ENCODE data around the gene C1GALT1.

The C1GALT1 gene

DNA sequence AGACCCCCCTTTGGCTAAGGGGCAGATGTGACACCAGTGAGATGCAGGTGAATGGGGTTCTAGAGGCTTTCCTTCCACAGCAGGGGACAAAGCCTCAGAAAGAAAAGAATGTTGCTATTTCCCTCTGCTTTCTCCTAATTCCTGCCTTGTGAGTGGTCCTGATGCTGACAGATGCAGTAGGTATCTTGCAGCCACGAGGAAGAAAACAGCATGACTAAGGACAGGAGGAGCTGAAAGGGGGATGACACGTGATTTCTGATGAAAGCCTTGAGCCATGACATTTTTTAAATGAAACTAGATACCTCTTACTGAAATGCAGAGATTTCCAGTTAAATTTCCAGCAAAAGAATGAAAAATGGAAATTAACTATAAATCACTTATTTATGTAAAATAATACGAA is 92.4 kb downstream of the C1GALT1 start:
- no peaks in the 10 kb centered on the region for H3K36me3 ChIP-seq
- H3K4me1 ChIP-seq: peaks cover 25 to 69% (median 60%) of the 10 kb centered on the region in 10 experiments
- peaks cover 0 to 5% (median 0%) of the 10 kb centered on the region in 11 experiments; a peak in 2 of 22 replicates for H3K9me3 ChIP-seq (replicated peaks in 1 of 11)
- no peak overlapping the region for H3K27ac ChIP-seq
- no peak for TF ChIP-seq Cebpa-rat (IDR thresholded peaks at IDR 0.05)
- H3K4me2 ChIP-seq: peak overlapping the region in 2 of 11 experiments; percentile 20 to 33; a peak in 3 of 22 replicates
- no peaks in the 10 kb centered on the region for H3K27me3 ChIP-seq
- no peaks in the 10 kb centered on the region for H4K20me1 ChIP-seq
- H3K9ac ChIP-seq: no peak overlapping the region
- no peak overlapping the region for H3K4me3 ChIP-seq

DNA sequence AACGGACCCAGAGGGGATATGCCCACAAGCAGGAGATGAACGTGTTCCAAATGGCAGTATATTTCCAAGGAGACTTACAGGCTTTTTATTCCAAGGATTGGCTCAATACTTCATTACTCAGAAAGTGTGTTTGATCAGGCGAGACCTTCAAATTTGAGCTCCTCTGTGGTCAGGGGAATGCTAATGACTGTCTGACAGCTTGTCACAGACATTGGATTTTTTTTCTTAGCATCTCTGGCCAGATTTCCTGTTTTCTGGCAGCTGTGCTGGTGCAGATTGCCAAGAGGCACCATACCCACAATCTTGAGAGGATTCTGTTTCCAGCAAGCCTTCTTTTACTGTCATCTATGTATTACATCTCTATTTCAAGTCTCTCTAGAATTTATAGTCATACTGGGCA is 93.8 kb downstream of the C1GALT1 start:
- no peak for TF ChIP-seq Cebpa-rat (IDR thresholded peaks at IDR 0.05)
- H3K9ac ChIP-seq: peak overlapping the region in 1 of 11 experiments; percentile 19; a peak in 3 of 22 replicates
- H3K4me3 ChIP-seq: peak overlapping the region in 1 of 10 experiments; percentile 19; a peak in 1 of 20 replicates
- peaks cover 22 to 56% (median 49%) of the 10 kb centered on the region in 10 experiments for H3K4me1 ChIP-seq
- no peaks in the 10 kb centered on the region for H3K36me3 ChIP-seq
- H3K27ac ChIP-seq: peak overlapping the region in 3 of 11 experiments; percentile 3 to 32 (median 6); a peak in 2 of 22 replicates
- peak overlapping the region; percentile 31 to 86 (median 75) for H3K4me2 ChIP-seq
- H3K27me3 ChIP-seq: no peaks in the 10 kb centered on the region
- H3K9me3 ChIP-seq (replicated peaks in 1 of 11): peaks cover 0 to 18% (median 8%) of the 10 kb centered on the region in 11 experiments; a peak in 8 of 22 replicates
- H4K20me1 ChIP-seq: no peaks in the 10 kb centered on the region

DNA sequence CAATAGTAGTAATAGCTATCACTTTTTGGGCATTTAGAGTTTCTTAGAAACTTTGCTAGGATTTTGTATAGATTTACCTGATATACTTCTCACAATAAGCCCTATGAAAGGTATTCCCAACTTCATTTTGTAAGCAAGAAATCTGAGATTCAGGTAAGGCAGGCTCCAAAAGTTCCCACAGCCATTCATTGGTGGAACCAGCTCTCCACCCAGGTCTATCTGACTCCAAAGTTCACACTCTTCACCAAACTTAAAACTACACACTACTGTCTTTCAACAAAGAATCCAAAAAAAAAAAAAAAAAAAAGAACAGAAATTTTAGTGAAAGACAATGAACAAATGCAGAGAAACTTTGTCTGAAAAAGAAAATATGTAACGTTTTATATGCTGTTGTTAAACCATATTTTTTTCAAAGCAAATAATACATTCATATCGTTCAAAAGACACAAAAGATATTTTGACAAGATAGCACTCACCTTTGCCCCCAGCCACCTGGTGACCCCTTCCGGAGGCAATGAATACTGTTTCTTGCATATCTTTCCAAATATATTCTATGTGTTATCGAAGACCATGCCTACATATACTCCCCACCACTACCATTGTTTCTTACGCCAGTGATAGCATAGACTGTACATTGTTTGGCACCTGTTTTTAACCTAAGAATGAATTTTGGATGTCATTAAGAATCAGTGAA is 108.2 kb downstream of the C1GALT1 start:
- no peaks in the 10 kb centered on the region for H3K4me1 ChIP-seq
- no peak overlapping the region for H3K27ac ChIP-seq
- no peak for TF ChIP-seq Cebpa-rat (IDR thresholded peaks at IDR 0.05)
- no peaks in the 10 kb centered on the region for H3K27me3 ChIP-seq
- H3K36me3 ChIP-seq: no peaks in the 10 kb centered on the region
- H3K4me2 ChIP-seq: no peak overlapping the region
- H3K4me3 ChIP-seq: no peak overlapping the region
- H3K9me3 ChIP-seq (replicated peaks in 1 of 11): peaks cover 0 to 14% (median 9%) of the 10 kb centered on the region in 11 experiments; a peak in 15 of 22 replicates
- no peak overlapping the region for H3K9ac ChIP-seq
- H4K20me1 ChIP-seq: no peaks in the 10 kb centered on the region

DNA sequence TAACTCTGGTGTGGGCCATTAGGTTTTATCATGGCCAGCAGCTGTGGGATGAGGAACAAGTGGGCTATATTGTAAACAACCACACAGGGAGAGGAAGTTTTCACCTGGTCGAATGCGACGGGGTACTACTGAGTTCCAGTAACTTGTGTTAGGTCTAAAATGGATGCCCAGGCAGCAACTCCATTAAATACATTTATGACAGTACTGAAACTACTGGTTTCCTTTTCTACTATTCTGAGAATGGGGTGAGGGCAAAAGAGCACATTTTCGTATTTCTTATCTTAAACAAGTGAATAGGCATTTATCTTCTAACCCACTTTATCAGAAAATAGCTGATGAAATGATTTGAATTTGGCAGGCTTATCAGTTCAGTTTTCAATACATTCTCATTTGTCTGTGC is 109.7 kb downstream of the C1GALT1 start:
- Histone ChIP-seq H3K36me3 (no peaks in the 10 kb centered on the region), H4K20me1 (no peaks in the 10 kb centered on the region), H3K4me1 (no peaks in the 10 kb centered on the region), H3K9ac (no peak overlapping the region), H3K27me3 (no peaks in the 10 kb centered on the region), H3K4me3 (no peak overlapping the region), H3K4me2 (no peak overlapping the region), H3K27ac (no peak overlapping the region), H3K9me3 (replicated peaks in 1 of 11) (peaks cover 0 to 2% (median under 1%) of the 10 kb centered on the region in 11 experiments; a peak in 6 of 22 replicates)
- no peak for TF ChIP-seq Cebpa-rat (IDR thresholded peaks at IDR 0.05)

DNA sequence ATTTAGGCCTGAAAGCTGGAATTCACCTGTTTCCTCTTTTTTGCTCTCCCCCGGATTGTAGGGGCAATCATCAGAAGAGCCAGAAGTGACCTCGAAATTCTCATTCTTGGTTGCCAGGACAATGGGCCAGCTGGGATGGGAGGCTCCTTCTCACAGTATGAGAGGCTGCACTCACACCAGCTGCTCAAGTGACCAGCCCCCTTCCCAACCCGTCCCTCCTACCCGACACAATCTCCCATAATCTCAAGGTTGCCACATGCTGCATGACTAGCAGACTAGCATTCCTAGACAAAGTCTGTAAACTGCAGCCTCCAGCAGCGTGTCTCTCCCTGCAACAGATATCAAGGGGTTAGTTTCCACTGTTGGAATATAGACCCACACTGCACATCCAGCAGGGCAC is 110.3 kb downstream of the C1GALT1 start:
- H3K27me3 ChIP-seq: no peaks in the 10 kb centered on the region
- H3K27ac ChIP-seq: no peak overlapping the region
- no peaks in the 10 kb centered on the region for H3K36me3 ChIP-seq

GRCh38 chr7:7293092-7293491 is 110.7 kb downstream of the C1GALT1 start:
- TF ChIP-seq Cebpa-rat (IDR thresholded peaks at IDR 0.05): no peak
- H3K27ac ChIP-seq: no peak overlapping the region
- no peak overlapping the region for H3K4me2 ChIP-seq
- H3K27me3 ChIP-seq: no peaks in the 10 kb centered on the region
- no peak overlapping the region for H3K4me3 ChIP-seq
- no peak overlapping the region for H3K9ac ChIP-seq
- H3K4me1 ChIP-seq: no peaks in the 10 kb centered on the region
- no peaks in the 10 kb centered on the region for H3K36me3 ChIP-seq
- H4K20me1 ChIP-seq: no peaks in the 10 kb centered on the region
- H3K9me3 ChIP-seq (replicated peaks in 1 of 11): 0 out of 22 replicates have a peak, but pooled peaks cover 0 to under 1% (median 0%) of the 10 kb centered on the region in 11 experiments

More for the DNA sequence above, 110.3 kb downstream of the C1GALT1 start:
- Histone ChIP-seq H3K9ac (no peak overlapping the region), H3K4me1 (no peaks in the 10 kb centered on the region), H3K9me3 (replicated peaks in 1 of 11) (no peaks in the 10 kb centered on the region; a peak in 1 of 22 replicates), H4K20me1 (no peaks in the 10 kb centered on the region), H3K4me3 (no peak overlapping the region), H3K4me2 (no peak overlapping the region)
- no peak for TF ChIP-seq Cebpa-rat (IDR thresholded peaks at IDR 0.05)

DNA sequence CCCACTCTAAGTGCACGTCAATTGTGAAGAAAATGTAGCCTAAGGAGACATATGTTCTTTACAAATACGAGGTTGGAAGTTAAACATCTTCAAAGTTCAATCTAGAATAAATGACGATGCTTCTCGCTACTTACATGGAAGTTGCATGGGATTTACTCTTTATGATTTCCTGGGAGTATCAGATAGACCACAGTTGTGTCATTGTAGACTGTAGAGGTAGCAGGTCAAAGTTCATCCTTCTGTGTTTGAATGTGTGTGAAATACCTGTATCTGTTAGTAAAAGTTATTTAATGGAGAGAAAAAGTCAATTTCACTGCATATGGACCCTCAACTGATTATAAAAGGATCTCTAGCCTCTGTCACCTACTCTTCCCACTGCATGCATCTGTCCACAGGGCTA is 112.6 kb downstream of the C1GALT1 start:
- Histone ChIP-seq H3K4me2 (no peak overlapping the region), H3K27me3 (no peaks in the 10 kb centered on the region), H3K27ac (no peak overlapping the region), H3K9ac (no peak overlapping the region), H3K4me1 (no peaks in the 10 kb centered on the region), H3K36me3 (no peaks in the 10 kb centered on the region), H4K20me1 (no peaks in the 10 kb centered on the region), H3K9me3 (replicated peaks in 1 of 11) (peaks cover 0 to 5% (median 4%) of the 10 kb centered on the region in 11 experiments; a peak in 3 of 22 replicates), H3K4me3 (no peak overlapping the region)
- TF ChIP-seq Cebpa-rat (IDR thresholded peaks at IDR 0.05): no peak
